ENCODE data around the gene RAP1A.
"Not testable (repeated sequence)": the region's sequence is repeated elsewhere in the genome, so short reads cannot be mapped to it uniquely, and the experiment has no call there.

Gene RAP1A

GRCh38 chr1:111738436-111739193 lies 119.0 kb downstream of the RAP1A start:
- peak; percentile 44 for DNase-seq

- peak; percentile 86 for DNase-seq
Observed at GRCh38 chr1:111739194-111739924, 119.8 kb downstream of the RAP1A start, which contains the start of gene INKA2. Gene INKA2, minus strand, starts transcription at chr1:111739395. Its CDS starts 153 bp downstream, at chr1:111739242.

GRCh38 chr1:111739925-111740765 lies 120.6 kb downstream of the RAP1A start:
- DNase-seq, result no peak

- DNase-seq, result not testable (repeated sequence)
Observed at GRCh38 chr1:111742292-111742691, 122.7 kb downstream of the RAP1A start.

- no peak for DNase-seq
Observed at GRCh38 chr1:111742938-111743549, 123.5 kb downstream of the RAP1A start.

GRCh38 chr1:111743679-111744101 lies 124.1 kb downstream of the RAP1A start:
- no peak for DNase-seq

- no peak for DNase-seq
Observed at GRCh38 chr1:111745675-111746613, 126.4 kb downstream of the RAP1A start.

GRCh38 chr1:111746614-111746999 lies 127.0 kb downstream of the RAP1A start:
- DNase-seq, result no peak

- DNase-seq, result peak; percentile 85
Observed at GRCh38 chr1:111747282-111747734, 127.7 kb downstream of the RAP1A start.

- no peak for DNase-seq
Observed at GRCh38 chr1:111747947-111748346, 128.4 kb downstream of the RAP1A start.

- no peak for DNase-seq
Observed at GRCh38 chr1:111749628-111750027, 130.0 kb downstream of the RAP1A start.

GRCh38 chr1:111750856-111751255 lies 131.3 kb downstream of the RAP1A start:
- DNase-seq, result no peak

GRCh38 chr1:111751906-111752575 lies 132.5 kb downstream of the RAP1A start:
- no peak for DNase-seq

GRCh38 chr1:111754984-111755330 lies 135.4 kb downstream of the RAP1A start:
- peak; percentile 43 for DNase-seq

GRCh38 chr1:111755331-111756123 lies 135.9 kb downstream of the RAP1A start, which contains the start of gene DDX20:
Gene DDX20, plus strand, starts transcription at chr1:111755901. Its CDS starts 24 bp downstream, at chr1:111755925.
- peak; percentile 95 for DNase-seq

GRCh38 chr1:111756124-111756513 lies 136.5 kb downstream of the RAP1A start:
- no peak for DNase-seq

- no peak for DNase-seq
Observed at GRCh38 chr1:111758373-111758772, 138.8 kb downstream of the RAP1A start.

- DNase-seq, result no peak
Observed at GRCh38 chr1:111761717-111762116, 142.1 kb downstream of the RAP1A start.

- no peak for DNase-seq
Observed at GRCh38 chr1:111762332-111762731, 142.7 kb downstream of the RAP1A start.

All from activated CD4-positive, alpha-beta T cell treated with anti-CD3 and anti-CD28 coated beads for 48 hours (primary cell).